Tibial nerve (tissue), 4 donors: ENCODE measurements around the gene ZNF763. TPM values are rescaled to one million over a fixed set of nuclear protein-coding genes. Genes with fewer than 3 reads are reported as not detected.

Experiments
- DNase-seq, 2 donors: peaks; one replicate each; pipeline ENCODE4 v3.0.0-alpha.2; 2019; ENCODE audit warnings: low spot score in 2 of 2
- H3K27ac ChIP-seq, 4 donors: fragments of 200-600 bp; sonication (generic) in 3 of 4; one replicate each; pipeline ENCODE4 v1.5.1; 2017 to 2019; ENCODE audit warnings: mild to moderate bottlenecking in 1 of 4
- H3K27me3 ChIP-seq, 2 donors: fragments of 200-600 bp; sonication (generic) in 1 of 2; one replicate each; pipeline versions ENCODE4 v1.5.1 to v1.6.0; 2017 to 2019
- H3K36me3 ChIP-seq, 3 donors: fragments of 200-600 bp; sonication (generic); one replicate each; pipeline ENCODE4 v1.5.1; 2018 to 2019
- H3K4me1 ChIP-seq, 4 donors: fragments of 200-600 bp; sonication (generic) in 3 of 4; one replicate each; pipeline ENCODE4 v1.5.1; 2017 to 2019
- H3K4me3 ChIP-seq, 4 donors: fragments of 200-600 bp; sonication (generic) in 3 of 4; one replicate each; pipeline ENCODE4 v1.5.1; 2017 to 2019; ENCODE audit warnings: mild to moderate bottlenecking in 1 of 4, moderate library complexity in 1 of 4
- H3K9me3 ChIP-seq, 4 donors: fragments of 200-600 bp; sonication (generic) in 3 of 4; one replicate each; pipeline ENCODE4 v1.5.1; 2017 to 2019
- CTCF ChIP-seq, 5 experiments: fragments of 200-600 bp in 3 of 5; fragments of 450-650 bp in 2 of 5; sonication (generic) in 3 of 5; IDR thresholded peaks; one replicate each; pipeline ENCODE4 v1.5.1; 2016 to 2019; ENCODE audit warnings: antibody characterized with exemption in 5 of 5, mild to moderate bottlenecking in 3 of 5, moderate library complexity in 2 of 5
- EP300 ChIP-seq, 2 donors: sonication (generic); formaldehyde crosslinking; IDR thresholded peaks; one replicate each; pipeline ENCODE4 v1.6.1; 2017; ENCODE audit warnings: antibody characterized with exemption in 2 of 2, mild to moderate bottlenecking in 1 of 2
- POLR2A ChIP-seq, 2 donors: fragments of 450-650 bp; IDR thresholded peaks; one replicate each; pipeline ENCODE4 v1.6.1; 2017; ENCODE audit warnings: antibody characterized with exemption in 2 of 2, mild to moderate bottlenecking in 2 of 2, moderate library complexity in 2 of 2
- WGBS, 2 donors: methylation state at CpG; one replicate each; pipeline ENCODE4 v1.1.5; 2018; 5-methylcytosine and 5-hydroxymethylcytosine counted together
- small RNA-seq: library from RNA; depleted of rRNA; stranded (forward); fragments of <200 nt; gene quantifications from one replicate; pipeline ENCODE3, GENCODE V24; 2016
- total RNA-seq, 4 donors: library from RNA; depleted of rRNA; stranded (reverse); fragments of >200 nt; gene quantifications; one replicate each; pipeline ENCODE4 v1.1.0, GENCODE V29; 2016

ZNF763 gene
- total RNA-seq, 4 donors from 2014 or later = 8.2 to 19.0 (median 11.6) TPM

GRCh38 chr19:12000152-12000981 is 35.5 kb downstream of the ZNF763 start:
- TF ChIP-seq EP300 (IDR thresholded peaks at IDR 0.05) (no peak), CTCF (IDR thresholded peaks at IDR 0.05) (no peak), POLR2A (IDR thresholded peaks at IDR 0.05) (no peak)
- Histone ChIP-seq H3K9me3 (peaks cover 0 to 6% (median 0%) of the 10 kb centered on the region in 4 donors), H3K27me3 (no peaks in the 10 kb centered on the region), H3K27ac (no peak overlapping the region), H3K4me3 (no peak overlapping the region), H3K36me3 (peaks cover 0 to 36% (median 0%) of the 10 kb centered on the region in 3 donors), H3K4me1 (no peaks in the 10 kb centered on the region)
- WGBS, 2 donors = 80% methylated on average over 9 of the region's 9 CpGs
- no peak for DNase-seq

GRCh38 chr19:12015015-12015752 is 50.3 kb downstream of the ZNF763 start:
- Histone ChIP-seq H3K4me3 (no peak overlapping the region), H3K9me3 (peaks cover 0 to 96% (median 26%) of the 10 kb centered on the region in 4 donors), H3K36me3 (peaks cover 5 to 84% (median 13%) of the 10 kb centered on the region in 3 donors), H3K27me3 (no peaks in the 10 kb centered on the region), H3K27ac (no peak overlapping the region), H3K4me1 (no peaks in the 10 kb centered on the region)
- no peak for DNase-seq
- 97% methylated on average over 9 of the region's 9 CpGs for WGBS, 2 donors
- no peak for TF ChIP-seq POLR2A (IDR thresholded peaks at IDR 0.05)
- TF ChIP-seq CTCF (IDR thresholded peaks at IDR 0.05) = no peak

- WGBS, 2 donors = 70 to 73% methylated on average over 2 of the region's 2 CpGs
- H3K4me1 ChIP-seq = no peaks in the 10 kb centered on the region
- DNase-seq = no peak
- H3K27me3 ChIP-seq = no peaks in the 10 kb centered on the region
- H3K4me3 ChIP-seq = no peak overlapping the region
- TF ChIP-seq EP300 (IDR thresholded peaks at IDR 0.05) = no peak
- TF ChIP-seq POLR2A (IDR thresholded peaks at IDR 0.05) = no peak
- TF ChIP-seq CTCF (IDR thresholded peaks at IDR 0.05) = no peak
- H3K27ac ChIP-seq = no peak overlapping the region
- H3K36me3 ChIP-seq = peaks cover 5 to 88% (median 13%) of the 10 kb centered on the region in 3 donors
- H3K9me3 ChIP-seq = peaks cover 0 to 96% (median 25%) of the 10 kb centered on the region in 4 donors
These were observed 50.9 kb downstream of the ZNF763 start for GRCh38 chr19:12015753-12016116.

Small RNA genes lying within 50 kb of the gene (small RNA-seq; reads per million reads assigned to genes)
- gene RNA5SP464 (not detected), gene RNA5SP465 (not detected)

Other genes with a start within 250 kb of the ZNF763 start
- gene ZNF823, start 226.1 kb upstream of the ZNF763 start, total RNA-seq = 10 to 100 TPM in 2 of 4 donors, 1 to 10 TPM in 2; 8.1 to 16.5 (median 10.0) TPM
- 10 to 100 TPM; 13.8 to 18.1 (median 15.8) TPM for gene ZNF441, start 198.0 kb upstream of the ZNF763 start, total RNA-seq
- 1 to 10 TPM; 2.1 to 3.9 (median 2.8) TPM for gene ZNF491, start 166.5 kb upstream of the ZNF763 start, total RNA-seq
- gene ZNF440, start 150.8 kb upstream of the ZNF763 start, total RNA-seq = 10 to 100 TPM in 3 of 4 donors, 1 to 10 TPM in 1; 6.3 to 14.5 (median 10.2) TPM
- gene ZNF439, start 116.3 kb upstream of the ZNF763 start, total RNA-seq = 10 to 100 TPM in 3 of 4 donors, 1 to 10 TPM in 1; 9.8 to 21.8 (median 14.1) TPM
- 10 to 100 TPM in 1 of 4 donors, 1 to 10 TPM in 3; 9.8 to 10.2 (median 9.9) TPM for gene ZNF69, start 77.3 kb upstream of the ZNF763 start, total RNA-seq
- gene ZNF700, start 39.9 kb upstream of the ZNF763 start, total RNA-seq = 10 to 100 TPM; 14.9 to 18.6 (median 17.7) TPM
- 1 to 10 TPM; 4.5 to 8.0 (median 5.4) TPM for gene ZNF433, start 70.6 kb downstream of the ZNF763 start, total RNA-seq
- under 1 TPM in 2 of 4 donors, not detected in 2; 0.59 to 0.66 TPM for gene ZNF878, start 87.9 kb downstream of the ZNF763 start, total RNA-seq
- 10 to 100 TPM in 3 of 4 donors, 1 to 10 TPM in 1; 9.3 to 16.5 (median 13.7) TPM for gene ZNF844, start 99.7 kb downstream of the ZNF763 start, total RNA-seq
- 10 to 100 TPM in 1 of 4 donors, 1 to 10 TPM in 3; 1.2 to 10.4 (median 5.1) TPM for gene ZNF20, start 175.3 kb downstream of the ZNF763 start, total RNA-seq
- 10 to 100 TPM in 2 of 4 donors, 1 to 10 TPM in 2; 5.0 to 11.6 (median 9.1) TPM for gene ZNF625, start 191.7 kb downstream of the ZNF763 start, total RNA-seq
- 10 to 100 TPM in 3 of 4 donors, 1 to 10 TPM in 1; 5.1 to 25.8 (median 13.4) TPM for gene ZNF136, start 198.1 kb downstream of the ZNF763 start, total RNA-seq